Measurements from ENCODE around the gene CIZ1. TPM values are rescaled to one million over a fixed set of nuclear protein-coding genes. Genes with fewer than 3 reads are reported as not detected.

The CIZ1 gene
- total RNA-seq, 1 donor from 2014 or later = 85.8 TPM

DNA sequence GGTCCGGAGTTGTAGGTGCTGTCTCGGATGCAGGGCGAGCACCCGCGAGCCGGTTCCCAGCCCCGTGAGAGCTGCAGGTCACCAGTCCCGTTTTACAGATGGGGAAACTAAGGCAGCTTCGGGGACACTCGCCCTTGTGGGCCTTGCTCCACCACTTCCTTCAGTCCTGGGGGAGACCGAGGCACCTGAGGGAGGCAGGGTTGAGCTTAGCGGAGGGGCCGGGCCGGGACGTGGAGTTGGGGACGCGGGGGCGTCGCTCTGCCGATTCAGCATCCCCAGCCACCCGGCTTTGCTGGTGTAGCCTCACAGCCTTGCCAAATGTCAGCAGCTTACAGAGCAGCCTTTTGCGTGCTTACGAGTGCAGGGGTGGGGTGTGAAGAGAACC lies 30.8 kb downstream of the CIZ1 start:
- no peak for DNase-seq (ENCODE audit: low spot score in 2 of 2)
- H3K36me3 ChIP-seq = peaks cover 13 to 20% of the 10 kb centered on the region in 2 donors
- no peaks in the 10 kb centered on the region for H3K9me3 ChIP-seq
- TF ChIP-seq, protein P1, sequence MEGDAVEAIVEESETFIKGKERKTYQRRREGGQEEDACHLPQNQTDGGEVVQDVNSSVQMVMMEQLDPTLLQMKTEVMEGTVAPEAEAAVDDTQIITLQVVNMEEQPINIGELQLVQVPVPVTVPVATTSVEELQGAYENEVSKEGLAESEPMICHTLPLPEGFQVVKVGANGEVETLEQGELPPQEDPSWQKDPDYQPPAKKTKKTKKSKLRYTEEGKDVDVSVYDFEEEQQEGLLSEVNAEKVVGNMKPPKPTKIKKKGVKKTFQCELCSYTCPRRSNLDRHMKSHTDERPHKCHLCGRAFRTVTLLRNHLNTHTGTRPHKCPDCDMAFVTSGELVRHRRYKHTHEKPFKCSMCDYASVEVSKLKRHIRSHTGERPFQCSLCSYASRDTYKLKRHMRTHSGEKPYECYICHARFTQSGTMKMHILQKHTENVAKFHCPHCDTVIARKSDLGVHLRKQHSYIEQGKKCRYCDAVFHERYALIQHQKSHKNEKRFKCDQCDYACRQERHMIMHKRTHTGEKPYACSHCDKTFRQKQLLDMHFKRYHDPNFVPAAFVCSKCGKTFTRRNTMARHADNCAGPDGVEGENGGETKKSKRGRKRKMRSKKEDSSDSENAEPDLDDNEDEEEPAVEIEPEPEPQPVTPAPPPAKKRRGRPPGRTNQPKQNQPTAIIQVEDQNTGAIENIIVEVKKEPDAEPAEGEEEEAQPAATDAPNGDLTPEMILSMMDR (IDR thresholded peaks at IDR 0.05) = no peak
- intact Hi-C loops (cut with DNase I) = loop anchor here (1.0 to 2.0 kb wide), 2 partner anchors 32 to 114 kb away; no protein-coding TSS in a partner anchor
- H3K4me3 ChIP-seq = peak overlapping the region; percentile 59 to 90
- H3K27me3 ChIP-seq = no peaks in the 10 kb centered on the region
- peaks cover 0 to 18% of the 10 kb centered on the region in 2 donors for H3K4me1 ChIP-seq
- peak overlapping the region; percentile 59 to 66 for H3K27ac ChIP-seq

GRCh38 chr9:128159784-128160602 lies 31.4 kb downstream of the CIZ1 start, which contains the start of gene BBLN:
Gene BBLN (plus strand): TSS chr9:128160265. CDS start chr9:128160408, 143 bp downstream.
- intact Hi-C loops (cut with DNase I) = loop anchor here (1.0 to 2.0 kb wide), 2 partner anchors 32 to 115 kb away; no protein-coding TSS in a partner anchor
- DNase-seq (ENCODE audit: low spot score in 2 of 2) = peak; percentile 63 to 97
- H3K36me3 ChIP-seq = peaks cover 13 to 16% of the 10 kb centered on the region in 2 donors
- peak within 1 kb of the TSS; percentile 59 to 66 for H3K27ac ChIP-seq
- peaks cover 0 to 18% of the 10 kb centered on the region in 2 donors for H3K4me1 ChIP-seq
- TF ChIP-seq, protein P1 (IDR thresholded peaks at IDR 0.05) = no peak
- H3K27me3 ChIP-seq = no peaks in the 10 kb centered on the region
- H3K4me3 ChIP-seq = peak within 1 kb of the TSS; percentile 59 to 90
- H3K9me3 ChIP-seq = no peaks in the 10 kb centered on the region

DNA sequence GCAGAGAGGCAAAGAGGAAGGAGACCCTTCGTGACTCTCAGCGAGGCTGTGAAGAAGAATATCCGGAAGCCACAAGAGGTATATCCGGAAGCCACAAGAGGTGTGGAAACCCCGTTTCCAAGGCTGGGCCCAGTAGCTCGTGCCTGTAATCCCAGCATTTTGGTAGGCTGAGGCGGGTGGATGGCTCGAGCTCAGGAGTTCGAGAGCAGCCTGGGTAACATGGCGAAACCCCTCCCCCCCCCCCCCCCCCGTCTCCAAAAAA lies 31.9 kb downstream of the CIZ1 start:
- Histone ChIP-seq H3K36me3 (peaks cover 8 to 11% of the 10 kb centered on the region in 2 donors), H3K4me3 (peak overlapping the region; percentile 59 to 90), H3K27me3 (no peaks in the 10 kb centered on the region), H3K27ac (peak overlapping the region; percentile 25 to 32), H3K4me1 (peaks cover 0 to 18% of the 10 kb centered on the region in 2 donors), H3K9me3 (no peaks in the 10 kb centered on the region)
- TF ChIP-seq, protein P1 (IDR thresholded peaks at IDR 0.05) = no peak
- DNase-seq (ENCODE audit: low spot score in 2 of 2) = no peak
- intact Hi-C loops (cut with DNase I) = no loop called here

DNA sequence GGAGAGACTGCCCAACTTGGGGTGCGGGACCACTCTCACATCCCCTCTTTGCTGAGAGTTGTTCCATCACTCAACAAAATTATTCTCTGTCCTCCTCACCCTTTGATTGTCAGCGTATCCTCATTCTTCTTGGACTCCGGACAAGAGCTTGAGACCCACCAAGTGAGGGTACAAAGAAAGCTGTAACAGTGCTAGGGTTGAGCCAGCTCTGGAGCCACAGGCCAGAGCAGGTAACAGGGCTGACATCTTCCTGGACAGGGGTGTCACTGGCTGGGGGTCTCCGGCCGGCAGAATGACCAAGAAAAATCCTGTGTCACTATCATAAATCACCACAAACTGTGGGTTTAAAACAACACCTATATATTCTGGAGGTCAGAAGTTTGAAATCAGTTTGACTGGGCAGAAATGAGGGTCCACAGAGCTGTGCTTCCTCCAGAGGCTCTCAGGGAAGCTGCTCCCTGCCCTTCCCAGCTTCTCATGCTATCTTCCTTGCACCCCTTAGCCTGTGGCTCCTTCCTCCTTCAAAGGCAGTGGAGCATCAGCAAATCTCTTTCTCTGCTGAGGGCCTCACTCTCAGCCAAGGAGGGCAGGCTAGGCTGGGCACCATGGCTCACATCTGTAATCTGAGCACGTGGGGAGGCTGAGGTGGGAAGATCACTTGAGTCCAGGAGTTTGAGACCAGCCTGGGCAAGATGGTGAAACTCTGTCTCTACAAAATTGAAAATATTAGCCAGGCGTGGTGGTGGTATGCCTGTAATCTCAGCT lies 35.5 kb downstream of the CIZ1 start:
- Histone ChIP-seq H3K9me3 (no peaks in the 10 kb centered on the region), H3K4me1 (peaks cover 0 to 4% of the 10 kb centered on the region in 2 donors), H3K27me3 (no peaks in the 10 kb centered on the region), H3K27ac (no peak overlapping the region), H3K4me3 (no peak overlapping the region), H3K36me3 (no peaks in the 10 kb centered on the region)
- intact Hi-C loops (cut with DNase I) = no loop called here
- TF ChIP-seq, protein P1 (IDR thresholded peaks at IDR 0.05) = no peak
- DNase-seq (ENCODE audit: low spot score in 2 of 2) = no peak

DNA sequence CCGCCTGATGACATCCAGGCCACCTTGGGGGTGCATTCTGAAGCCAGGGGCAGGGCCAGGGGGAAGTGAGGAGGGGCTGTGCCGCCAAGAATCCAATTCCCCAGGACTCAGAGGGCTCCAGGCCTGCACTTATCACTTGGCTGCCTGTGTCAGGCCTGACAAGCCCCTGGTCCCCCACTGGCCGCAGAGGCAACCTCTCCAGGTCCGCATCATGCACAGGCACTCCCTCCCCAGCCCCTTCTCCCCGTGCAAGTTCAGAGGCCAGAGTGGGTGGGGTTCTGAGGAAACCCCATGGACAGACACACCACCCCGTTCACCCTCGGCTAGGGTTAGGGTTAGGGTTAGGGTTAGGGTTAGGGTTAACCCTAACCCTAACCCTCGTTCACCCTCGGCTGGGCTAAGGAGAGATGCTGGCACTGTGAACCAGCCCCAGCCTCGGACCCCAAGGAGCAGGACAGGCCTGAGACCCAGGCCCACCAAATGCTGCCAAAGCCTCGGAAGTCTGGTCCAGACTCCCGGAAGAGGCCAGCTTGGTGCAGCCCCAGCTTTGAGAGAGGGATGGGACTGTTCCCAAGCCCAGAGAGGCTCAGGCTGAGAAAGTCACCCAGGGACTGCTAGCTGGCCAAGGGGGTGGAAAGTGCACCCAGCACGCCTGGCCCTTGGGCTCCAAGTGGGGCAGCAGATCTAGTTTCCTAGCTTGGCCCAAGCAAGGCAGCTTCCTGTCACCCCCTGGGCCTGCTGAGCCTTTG lies 37.3 kb downstream of the CIZ1 start:
- no peak overlapping the region for H3K4me3 ChIP-seq
- TF ChIP-seq, protein P1 (IDR thresholded peaks at IDR 0.05) = no peak

More for the DNA sequence above, 37.3 kb downstream of the CIZ1 start:
- intact Hi-C loops (cut with DNase I) = no loop called here
- no peak for DNase-seq (ENCODE audit: low spot score in 2 of 2)
- Histone ChIP-seq H3K36me3 (no peaks in the 10 kb centered on the region), H3K27ac (no peak overlapping the region), H3K9me3 (no peaks in the 10 kb centered on the region), H3K27me3 (no peaks in the 10 kb centered on the region), H3K4me1 (no peaks in the 10 kb centered on the region)
